Measurements from ENCODE around the gene BMP2. TPM values are rescaled to one million over a fixed set of nuclear protein-coding genes. Genes with fewer than 3 reads are reported as not detected.

BMP2 gene
- total RNA-seq, 1 experiment from 2014 or later, result not detected

DNA sequence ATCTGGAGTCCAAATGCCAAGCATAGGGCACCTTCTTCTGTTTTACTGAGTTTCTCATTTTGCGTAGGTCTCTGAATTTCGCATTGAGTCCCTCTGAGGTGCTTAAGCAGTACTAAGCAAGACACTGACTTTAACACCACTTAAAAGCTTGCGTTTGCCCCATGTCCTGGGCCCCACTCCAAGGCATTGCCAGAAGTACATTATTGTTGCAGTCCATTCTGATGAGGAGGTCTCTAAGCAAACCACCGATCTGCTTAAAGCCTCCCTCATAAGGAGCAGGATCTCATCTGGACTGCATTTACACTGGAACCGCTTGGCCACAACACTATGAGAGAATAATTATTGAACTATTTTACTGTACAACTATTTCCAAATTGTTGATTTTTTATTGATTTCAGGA lies 16.3 kb downstream of the BMP2 start:
- peaks cover 28% of the 10 kb centered on the region for H3K27me3 ChIP-seq (replicated peaks; ENCODE audit: insufficient read depth, low read depth, low read length, poor library complexity)
- POLR2A ChIA-PET (ENCODE audit: low non-redundant PET), result no interaction called here
- H3K4me1 ChIP-seq (ENCODE audit: insufficient read depth, low read length, poor library complexity, severe bottlenecking), result no peaks in the 10 kb centered on the region
- no peak for DNase-seq (ENCODE audit: low spot score)
- BruUV-seq (replicated peaks), result no TSS peak
- no peaks in the 10 kb centered on the region for H3K36me3 ChIP-seq (ENCODE audit: insufficient read depth, low read length, poor library complexity, severe bottlenecking)
- no peaks in the 10 kb centered on the region for H3K9me3 ChIP-seq (ENCODE audit: low read depth, low read length, poor library complexity, severe bottlenecking)
- H3K4me3 ChIP-seq (ENCODE audit: low read depth, low read length, poor library complexity, severe bottlenecking), result no peak overlapping the region
- TF ChIP-seq EZH2 (IDR thresholded peaks at IDR 0.05; ENCODE audit: borderline replicate concordance, low read depth, low read length, poor library complexity, severe bottlenecking), result no peak
- TF ChIP-seq, protein P1, sequence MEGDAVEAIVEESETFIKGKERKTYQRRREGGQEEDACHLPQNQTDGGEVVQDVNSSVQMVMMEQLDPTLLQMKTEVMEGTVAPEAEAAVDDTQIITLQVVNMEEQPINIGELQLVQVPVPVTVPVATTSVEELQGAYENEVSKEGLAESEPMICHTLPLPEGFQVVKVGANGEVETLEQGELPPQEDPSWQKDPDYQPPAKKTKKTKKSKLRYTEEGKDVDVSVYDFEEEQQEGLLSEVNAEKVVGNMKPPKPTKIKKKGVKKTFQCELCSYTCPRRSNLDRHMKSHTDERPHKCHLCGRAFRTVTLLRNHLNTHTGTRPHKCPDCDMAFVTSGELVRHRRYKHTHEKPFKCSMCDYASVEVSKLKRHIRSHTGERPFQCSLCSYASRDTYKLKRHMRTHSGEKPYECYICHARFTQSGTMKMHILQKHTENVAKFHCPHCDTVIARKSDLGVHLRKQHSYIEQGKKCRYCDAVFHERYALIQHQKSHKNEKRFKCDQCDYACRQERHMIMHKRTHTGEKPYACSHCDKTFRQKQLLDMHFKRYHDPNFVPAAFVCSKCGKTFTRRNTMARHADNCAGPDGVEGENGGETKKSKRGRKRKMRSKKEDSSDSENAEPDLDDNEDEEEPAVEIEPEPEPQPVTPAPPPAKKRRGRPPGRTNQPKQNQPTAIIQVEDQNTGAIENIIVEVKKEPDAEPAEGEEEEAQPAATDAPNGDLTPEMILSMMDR (conservative IDR thresholded peaks at IDR 0.05; ENCODE audit: low read depth, low read length), result no peak
- CTCF ChIA-PET, result no interaction called here
- H3K27ac ChIP-seq (ENCODE audit: low read depth, low read length, poor library complexity, severe bottlenecking), result no peak overlapping the region
- intact Hi-C loops (cut with micrococcal nuclease; ENCODE audit: unreplicated experiment), result no loop called here

DNA sequence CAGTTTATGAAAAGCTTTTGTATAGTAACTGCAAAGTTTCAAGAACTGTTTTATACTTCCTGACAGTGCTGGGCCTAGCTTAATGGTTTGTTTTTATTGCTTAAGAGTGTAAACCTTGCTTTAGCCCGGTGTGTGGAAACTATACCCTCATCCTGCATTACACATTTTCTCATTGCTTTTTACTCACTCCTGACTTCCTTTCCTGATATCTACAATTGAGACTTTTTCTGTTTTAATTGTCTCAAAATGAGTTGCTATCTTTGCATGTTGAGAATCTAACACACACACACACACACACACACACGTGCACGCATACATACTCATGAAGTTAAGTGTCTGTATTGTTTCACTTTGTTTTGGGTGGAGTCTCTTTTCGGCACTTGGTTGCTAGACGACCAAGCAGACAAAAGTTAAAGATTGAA lies 16.7 kb downstream of the BMP2 start:
- no peaks in the 10 kb centered on the region for H3K9me3 ChIP-seq (ENCODE audit: low read depth, low read length, poor library complexity, severe bottlenecking)
- H3K27me3 ChIP-seq (replicated peaks; ENCODE audit: insufficient read depth, low read depth, low read length, poor library complexity), result peaks cover 30% of the 10 kb centered on the region
- BruUV-seq (replicated peaks), result no TSS peak
- intact Hi-C loops (cut with micrococcal nuclease; ENCODE audit: unreplicated experiment), result no loop called here
- H3K36me3 ChIP-seq (ENCODE audit: insufficient read depth, low read length, poor library complexity, severe bottlenecking), result no peaks in the 10 kb centered on the region
- TF ChIP-seq EZH2 (IDR thresholded peaks at IDR 0.05; ENCODE audit: borderline replicate concordance, low read depth, low read length, poor library complexity, severe bottlenecking), result no peak
- TF ChIP-seq, protein P1 (conservative IDR thresholded peaks at IDR 0.05; ENCODE audit: low read depth, low read length), result no peak
- no peak for DNase-seq (ENCODE audit: low spot score)
- POLR2A ChIA-PET (ENCODE audit: low non-redundant PET), result no interaction called here
- H3K4me1 ChIP-seq (ENCODE audit: insufficient read depth, low read length, poor library complexity, severe bottlenecking), result no peaks in the 10 kb centered on the region
- no peak overlapping the region for H3K27ac ChIP-seq (ENCODE audit: low read depth, low read length, poor library complexity, severe bottlenecking)
- CTCF ChIA-PET, result no interaction called here
- H3K4me3 ChIP-seq (ENCODE audit: low read depth, low read length, poor library complexity, severe bottlenecking), result no peak overlapping the region

DNA sequence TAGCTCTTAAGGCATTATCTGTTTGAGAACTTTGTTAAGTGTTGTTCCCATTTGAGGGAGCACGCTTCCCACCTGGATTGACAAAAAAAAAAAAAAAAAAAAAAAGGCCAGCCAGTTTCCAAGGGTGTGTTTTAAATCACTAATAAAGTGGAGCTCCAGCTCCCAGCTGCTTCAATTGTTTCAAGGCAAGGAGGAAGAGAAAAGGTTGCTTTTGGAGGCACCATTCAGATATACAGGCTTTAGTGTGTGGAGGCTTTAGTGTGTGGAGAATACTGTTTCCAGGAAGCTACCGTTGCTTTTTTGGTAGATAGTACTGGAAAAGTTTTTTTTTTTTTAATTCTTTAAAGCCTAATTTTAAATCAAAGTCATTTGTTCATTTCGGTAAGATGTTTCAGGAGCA lies 17.3 kb downstream of the BMP2 start:
- ChIA-PET POLR2A (ENCODE audit: low non-redundant PET) (no interaction called here), CTCF (no interaction called here)
- TF ChIP-seq EZH2 (IDR thresholded peaks at IDR 0.05; ENCODE audit: borderline replicate concordance, low read depth, low read length, poor library complexity, severe bottlenecking), result no peak
- TF ChIP-seq, protein P1 (conservative IDR thresholded peaks at IDR 0.05; ENCODE audit: low read depth, low read length), result no peak
- Histone ChIP-seq H3K9me3 (ENCODE audit: low read depth, low read length, poor library complexity, severe bottlenecking) (no peaks in the 10 kb centered on the region), H3K27me3 (replicated peaks; ENCODE audit: insufficient read depth, low read depth, low read length, poor library complexity) (peaks cover 25% of the 10 kb centered on the region), H3K4me1 (ENCODE audit: insufficient read depth, low read length, poor library complexity, severe bottlenecking) (no peaks in the 10 kb centered on the region), H3K4me3 (ENCODE audit: low read depth, low read length, poor library complexity, severe bottlenecking) (no peak overlapping the region), H3K27ac (ENCODE audit: low read depth, low read length, poor library complexity, severe bottlenecking) (no peak overlapping the region), H3K36me3 (ENCODE audit: insufficient read depth, low read length, poor library complexity, severe bottlenecking) (no peaks in the 10 kb centered on the region)
- no peak for DNase-seq (ENCODE audit: low spot score)
- intact Hi-C loops (cut with micrococcal nuclease; ENCODE audit: unreplicated experiment), result no loop called here
- BruUV-seq (replicated peaks), result no TSS peak
